GM13977 (cell line): Measurements from ENCODE around the gene PRMT2.

Experiments used
- DNase-seq: peaks from one replicate; pipeline ENCODE4 v3.0.0; 2012; ENCODE audit warnings: low spot score
- CTCF ChIP-seq: IDR thresholded peaks from 2 replicates; pipeline ENCODE4 v1.5.1; 2012; ENCODE audit warnings: mild to moderate bottlenecking, control low read depth; ENCODE audit not compliant: insufficient read depth; ENCODE audit errors: extremely low read depth, missing control alignments
- in situ Hi-C: fragments of 300-500 bp; cut with MboI; formaldehyde crosslinking; loops from one replicate; pipeline ENCODE4 v1.12.0; 2022; ENCODE audit warnings: low sequenced_read_pairs, low pct_unique_long_range_greater_than_20kb, mixed read lengths, inconsistent platforms; ENCODE audit not compliant: unreplicated experiment

Gene PRMT2

DNA sequence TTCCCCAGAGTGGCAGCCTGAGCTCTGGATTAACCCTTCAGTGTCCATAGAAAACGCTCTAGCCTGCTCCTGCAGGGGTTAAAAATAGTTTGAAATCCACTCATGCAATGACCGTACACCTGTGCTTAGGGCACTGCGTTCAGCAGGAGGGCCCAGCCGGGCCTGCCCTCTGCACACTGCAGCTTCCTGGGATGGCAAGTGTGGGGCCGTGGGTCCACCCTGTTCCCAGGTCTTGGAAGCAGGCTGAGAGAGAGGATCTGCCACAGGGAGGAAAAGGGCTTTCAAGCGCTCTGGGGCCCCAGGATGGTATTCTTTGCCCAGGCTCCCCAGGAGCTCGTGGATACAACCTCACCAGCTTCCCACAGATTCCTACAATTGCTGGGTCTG lies 29.1 kb upstream of the PRMT2 start:
- no peak for DNase-seq
- no peak for TF ChIP-seq CTCF
- in situ Hi-C loops: no loop called here

DNA sequence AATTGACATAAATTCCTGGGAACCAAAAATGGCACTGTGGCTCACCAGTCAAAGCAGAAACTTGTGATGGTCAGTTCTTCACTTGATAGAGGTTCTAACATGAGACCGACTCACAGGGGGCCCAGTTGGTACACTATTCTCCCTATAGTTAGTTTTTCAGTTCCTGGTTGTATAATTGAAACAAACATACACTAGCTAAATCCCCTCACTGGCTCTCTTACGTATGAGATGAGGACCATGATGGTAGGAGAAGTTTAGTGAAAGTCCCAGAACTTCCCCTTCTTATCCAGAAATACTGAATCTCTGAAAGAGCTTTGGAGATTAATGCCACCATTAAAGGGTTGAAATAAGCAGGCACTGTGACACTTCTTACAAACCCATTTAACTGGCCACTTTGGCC lies 27.8 kb upstream of the PRMT2 start:
- in situ Hi-C loops: no loop called here

DNA sequence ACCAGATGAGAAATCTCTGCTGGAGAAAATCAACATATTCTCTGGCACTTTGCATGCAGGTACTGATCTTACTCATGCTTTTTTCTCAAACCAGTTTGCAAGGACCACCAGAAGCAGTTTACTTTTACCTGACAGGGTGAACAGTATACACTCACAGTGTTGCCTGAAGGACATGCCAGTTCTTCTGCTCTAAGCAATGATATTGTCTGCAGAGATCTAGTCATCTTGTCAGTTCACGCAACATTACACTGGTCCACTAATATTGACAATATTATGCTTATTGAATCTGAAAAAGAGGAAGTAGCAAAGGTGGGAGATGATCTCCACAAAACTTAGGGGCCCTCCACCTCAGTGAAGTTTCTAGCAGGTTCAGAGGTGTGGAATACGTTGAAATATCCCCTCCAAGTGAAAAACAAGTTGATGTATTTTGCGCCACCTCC lies 26.8 kb upstream of the PRMT2 start:
- TF ChIP-seq CTCF: no peak
- DNase-seq: peak; percentile 54
- in situ Hi-C loops: no loop called here

More for the DNA sequence above, 27.8 kb upstream of the PRMT2 start:
- peak; percentile 28 for DNase-seq
- TF ChIP-seq CTCF: no peak

GRCh38 chr21:46610018-46610701 lies 25.3 kb upstream of the PRMT2 start:
- DNase-seq: no peak
- TF ChIP-seq CTCF: no peak
- in situ Hi-C loops: no loop called here

- no peak for DNase-seq
- TF ChIP-seq CTCF: no peak
- in situ Hi-C loops: no loop called here
Measured at GRCh38 chr21:46613391-46613790, 22.1 kb upstream of the PRMT2 start.

DNA sequence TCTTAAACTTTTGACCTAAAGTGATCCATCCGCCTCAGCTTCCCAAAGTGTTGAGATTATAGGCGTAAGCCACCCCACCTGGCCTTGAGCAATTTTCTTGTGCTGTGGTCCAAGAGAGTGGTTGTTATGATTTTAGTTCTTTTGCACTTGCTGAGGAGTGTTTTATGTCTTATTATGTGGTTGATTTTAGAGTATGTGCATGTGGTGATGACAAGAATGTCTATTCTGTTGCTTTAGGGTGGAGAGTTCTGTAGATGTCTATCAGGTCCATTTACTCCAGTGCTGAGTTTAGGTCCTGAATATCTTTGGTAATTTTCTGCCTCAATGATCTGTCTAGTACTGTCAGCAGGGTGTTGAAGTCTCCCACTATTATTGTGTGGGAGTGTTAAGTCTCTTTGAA lies 19.4 kb upstream of the PRMT2 start:
- no peak for TF ChIP-seq CTCF
- in situ Hi-C loops: no loop called here
- no peak for DNase-seq
